NCI-H1436 treated with DMSO at 0.1 percent for 48 hours (cell line): ENCODE data around the gene PSMD9.
"Not testable (repeated sequence)": the region's sequence is repeated elsewhere in the genome, so short reads cannot be mapped to it uniquely, and the experiment has no call there.

Experiments
- DNase-seq: peaks from one replicate; lab custom pipeline; 2025; lab: John Stamatoyannopoulos, UW

PSMD9 gene

GRCh38 chr12:121888478-121889273, at the start of gene PSMD9:
PSMD9 (plus strand) TSS chr12:121888790; CDS start chr12:121888857, 67 bp downstream.
- DNase-seq: peak; percentile 83

GRCh38 chr12:121839106-121839992, 49.2 kb upstream of the PSMD9 start:
- peak; percentile 92 for DNase-seq

- no peak for DNase-seq
Measured at GRCh38 chr12:121839993-121840761, 48.4 kb upstream of the PSMD9 start.

GRCh38 chr12:121843236-121843982, 45.2 kb upstream of the PSMD9 start:
- DNase-seq: no peak

GRCh38 chr12:121845701-121846100, 42.9 kb upstream of the PSMD9 start:
- no peak for DNase-seq

GRCh38 chr12:121849211-121849610, 39.4 kb upstream of the PSMD9 start:
- no peak for DNase-seq

- no peak for DNase-seq
Measured at GRCh38 chr12:121849665-121850064, 38.9 kb upstream of the PSMD9 start.

- not testable (repeated sequence) for DNase-seq
Measured at GRCh38 chr12:121852392-121852791, 36.2 kb upstream of the PSMD9 start.

GRCh38 chr12:121857322-121858246, 31.0 kb upstream of the PSMD9 start:
- DNase-seq: no peak

GRCh38 chr12:121858318-121858661, 30.3 kb upstream of the PSMD9 start:
- no peak for DNase-seq

- no peak for DNase-seq
Measured at GRCh38 chr12:121858662-121859572, 29.7 kb upstream of the PSMD9 start, which contains the start of gene HPD. HPD (minus strand) TSS chr12:121858859; CDS start chr12:121858823, 36 bp downstream.

GRCh38 chr12:121860257-121860656, 28.3 kb upstream of the PSMD9 start:
- DNase-seq: no peak

- DNase-seq: not testable (repeated sequence)
Measured at GRCh38 chr12:121860699-121861098, 27.9 kb upstream of the PSMD9 start.

- DNase-seq: no peak
Measured at GRCh38 chr12:121861636-121862254, 26.8 kb upstream of the PSMD9 start.

- DNase-seq: no peak
Measured at GRCh38 chr12:121866331-121866730, 22.3 kb upstream of the PSMD9 start.

- DNase-seq: not testable (repeated sequence)
Measured at GRCh38 chr12:121869229-121869628, 19.4 kb upstream of the PSMD9 start.

- DNase-seq: no peak
Measured at GRCh38 chr12:121871467-121871866, 17.1 kb upstream of the PSMD9 start.

GRCh38 chr12:121872546-121873215, 15.9 kb upstream of the PSMD9 start:
- no peak for DNase-seq
